SK-N-MC (cell line): Measurements from ENCODE around the gene DIO1.

Experiments
- DNase-seq: peaks from one replicate; pipeline ENCODE4 v3.0.0-alpha.2; 2011; ENCODE audit warnings: low read depth, low spot score
- H3K27ac ChIP-seq: fragments of 200-600 bp; sonication (generic); 2 replicates; pipeline ENCODE4 v1.5.1; 2016; ENCODE audit warnings: mixed run types
- H3K36me3 ChIP-seq: fragments of 200-600 bp; sonication (generic); 2 replicates; pipeline ENCODE4 v1.6.1; 2017; ENCODE audit warnings: antibody characterized with exemption, low read length, mixed read lengths; ENCODE audit not compliant: insufficient read depth
- H3K4me3 ChIP-seq: fragments of 200-600 bp; sonication (generic); 2 replicates; pipeline ENCODE4 v1.5.1; 2016
- H3K9ac ChIP-seq: fragments of 200-600 bp; sonication (generic); 2 replicates; pipeline ENCODE4 v1.8.0; 2017; ENCODE audit warnings: mixed run types, mixed read lengths; ENCODE audit not compliant: insufficient read length
- H3K9me3 ChIP-seq: fragments of 200-600 bp; sonication (generic); 2 replicates; pipeline ENCODE4 v1.6.1; 2017; ENCODE audit warnings: low read depth, mild to moderate bottlenecking, antibody characterized with exemption, low read length, moderate library complexity, mixed read lengths
- EZH2 ChIP-seq: fragments of 200-600 bp; sonication (generic); IDR thresholded peaks from one replicate; pipeline ENCODE4 v1.6.1; 2017; ENCODE audit warnings: antibody characterized with exemption
- FOXP2 ChIP-seq: optimal IDR thresholded peaks from 2 replicates; pipeline ENCODE3; 2011; ENCODE audit warnings: mild to moderate bottlenecking, moderate library complexity; ENCODE audit not compliant: insufficient read depth; ENCODE audit errors: extremely low read length, control extremely low read depth
- POLR2AphosphoS5 ChIP-seq: IDR thresholded peaks from 2 replicates; pipeline ENCODE4 v1.6.1; 2012; ENCODE audit warnings: mild to moderate bottlenecking, low read depth, low read length, borderline replicate concordance

DIO1 gene

GRCh38 chr1:53902235-53903138 lies 8.5 kb downstream of the DIO1 start:
- no peak for TF ChIP-seq POLR2AphosphoS5
- TF ChIP-seq EZH2 = no peak
- TF ChIP-seq FOXP2 = no peak
- no peaks in the 10 kb centered on the region for H3K9me3 ChIP-seq
- no peak overlapping the region for H3K27ac ChIP-seq
- no peaks in the 10 kb centered on the region for H3K36me3 ChIP-seq
- no peak for DNase-seq
- H3K9ac ChIP-seq = no peak overlapping the region
- H3K4me3 ChIP-seq = no peak overlapping the region

GRCh38 chr1:53905509-53905908 lies 11.5 kb downstream of the DIO1 start:
- no peak for DNase-seq
- H3K9me3 ChIP-seq = no peaks in the 10 kb centered on the region
- no peaks in the 10 kb centered on the region for H3K36me3 ChIP-seq
- no peak overlapping the region for H3K9ac ChIP-seq
- TF ChIP-seq EZH2 = no peak
- TF ChIP-seq POLR2AphosphoS5 = no peak
- no peak for TF ChIP-seq FOXP2
- H3K27ac ChIP-seq = no peak overlapping the region
- no peak overlapping the region for H3K4me3 ChIP-seq

DNA sequence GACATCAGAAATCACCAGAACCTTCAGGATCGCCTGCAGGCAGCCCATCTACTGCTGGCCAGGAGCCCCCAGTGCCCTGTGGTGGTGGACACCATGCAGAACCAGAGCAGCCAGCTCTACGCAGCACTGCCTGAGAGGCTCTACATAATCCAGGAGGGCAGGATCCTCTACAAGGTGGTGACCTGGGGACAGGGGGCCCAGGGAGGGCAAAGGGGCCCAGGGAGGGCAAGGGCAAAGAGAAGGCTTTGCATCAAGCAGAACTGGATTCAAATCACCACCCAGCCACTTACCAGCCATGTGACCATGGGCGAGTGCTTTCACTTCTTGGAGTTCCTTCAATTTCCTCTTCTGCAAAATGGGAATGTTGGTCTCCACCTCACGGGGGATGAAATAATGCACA lies 12.1 kb downstream of the DIO1 start:
- Histone ChIP-seq H3K4me3 (no peak overlapping the region), H3K36me3 (no peaks in the 10 kb centered on the region), H3K27ac (no peak overlapping the region), H3K9ac (no peak overlapping the region), H3K9me3 (no peaks in the 10 kb centered on the region)
- TF ChIP-seq FOXP2 (no peak), POLR2AphosphoS5 (no peak), EZH2 (no peak)
- no peak for DNase-seq

DNA sequence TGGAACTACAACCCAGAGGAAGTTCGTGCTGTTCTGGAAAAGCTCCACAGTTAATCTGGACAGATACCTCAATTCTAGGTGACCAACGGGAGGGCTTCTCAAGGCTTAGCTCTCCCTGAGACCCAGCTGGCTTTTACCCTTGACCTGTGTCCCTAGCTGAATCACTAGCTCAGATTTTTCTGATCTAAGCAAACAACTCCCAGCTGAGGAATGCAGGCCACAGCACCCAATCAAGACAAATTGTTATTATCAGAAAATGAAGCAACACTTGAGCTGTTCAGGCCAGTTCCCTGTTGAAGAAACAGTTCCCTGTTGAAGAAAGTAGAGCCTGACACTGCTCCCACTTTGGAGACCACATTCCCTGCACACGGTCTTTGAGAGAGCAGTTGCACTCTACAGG lies 16.0 kb downstream of the DIO1 start:
- Histone ChIP-seq H3K9me3 (no peaks in the 10 kb centered on the region), H3K27ac (no peak overlapping the region), H3K9ac (no peak overlapping the region), H3K36me3 (no peaks in the 10 kb centered on the region), H3K4me3 (no peak overlapping the region)
- no peak for DNase-seq
- no peak for TF ChIP-seq FOXP2
- no peak for TF ChIP-seq EZH2
- TF ChIP-seq POLR2AphosphoS5 = no peak

GRCh38 chr1:53911442-53911841 lies 17.5 kb downstream of the DIO1 start:
- no peak for DNase-seq
- Histone ChIP-seq H3K4me3 (no peak overlapping the region), H3K36me3 (peaks cover 6% of the 10 kb centered on the region; the same call in 1 of the 2 replicates), H3K27ac (no peak overlapping the region), H3K9me3 (no peaks in the 10 kb centered on the region), H3K9ac (no peak overlapping the region)
- TF ChIP-seq EZH2 = no peak

DNA sequence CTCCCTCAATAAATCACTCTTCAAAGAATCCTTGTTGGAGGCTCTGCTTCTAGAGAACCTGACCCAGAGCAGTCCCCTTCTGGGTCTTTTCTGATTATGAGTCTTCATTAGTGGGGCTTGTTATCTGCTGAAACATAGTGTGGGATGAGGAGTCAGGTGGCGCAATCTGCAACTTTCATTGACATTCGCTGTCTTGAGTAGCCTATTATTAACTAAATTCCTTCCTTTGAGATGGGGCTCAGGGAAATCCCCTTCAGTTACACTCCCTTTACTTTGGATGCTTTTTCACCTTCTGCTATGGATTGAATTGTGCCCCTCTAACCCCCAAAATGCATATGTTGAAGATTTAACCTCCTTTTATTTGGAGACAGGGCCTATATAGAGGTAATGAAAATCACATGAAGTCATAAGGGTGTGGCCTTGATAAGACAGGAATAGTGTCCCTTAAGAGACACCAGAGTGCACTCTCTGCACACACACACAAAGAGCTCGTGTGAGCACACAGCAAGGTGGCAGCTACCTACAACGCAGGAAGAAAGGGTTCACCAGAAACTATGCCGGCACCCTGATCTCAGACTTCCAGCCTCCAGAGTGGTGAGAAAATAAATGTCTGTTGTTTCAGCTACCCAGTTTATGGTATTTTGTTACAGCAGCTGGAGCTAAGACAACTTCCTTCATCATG lies 19.5 kb downstream of the DIO1 start:
- H3K36me3 ChIP-seq = peaks cover 12% of the 10 kb centered on the region
- H3K9me3 ChIP-seq = no peaks in the 10 kb centered on the region
- TF ChIP-seq FOXP2 = no peak
- no peak for TF ChIP-seq EZH2
- TF ChIP-seq POLR2AphosphoS5 = no peak
- no peak overlapping the region for H3K9ac ChIP-seq
- no peak for DNase-seq
- no peak overlapping the region for H3K4me3 ChIP-seq
- H3K27ac ChIP-seq = no peak overlapping the region

GRCh38 chr1:53918343-53918742 lies 24.4 kb downstream of the DIO1 start:
- DNase-seq = no peak
- Histone ChIP-seq H3K9ac (no peak overlapping the region), H3K36me3 (peaks cover 54% of the 10 kb centered on the region), H3K27ac (no peak overlapping the region), H3K9me3 (no peaks in the 10 kb centered on the region), H3K4me3 (no peak overlapping the region)
- TF ChIP-seq POLR2AphosphoS5 (no peak), EZH2 (no peak), FOXP2 (no peak)

- Histone ChIP-seq H3K27ac (no peak overlapping the region), H3K4me3 (no peak overlapping the region), H3K9ac (no peak overlapping the region), H3K9me3 (no peaks in the 10 kb centered on the region), H3K36me3 (peaks cover 60% of the 10 kb centered on the region)
- no peak for DNase-seq
- TF ChIP-seq POLR2AphosphoS5 (no peak), EZH2 (no peak), FOXP2 (no peak)
Observed at GRCh38 chr1:53919675-53920066, 25.7 kb downstream of the DIO1 start.

DNA sequence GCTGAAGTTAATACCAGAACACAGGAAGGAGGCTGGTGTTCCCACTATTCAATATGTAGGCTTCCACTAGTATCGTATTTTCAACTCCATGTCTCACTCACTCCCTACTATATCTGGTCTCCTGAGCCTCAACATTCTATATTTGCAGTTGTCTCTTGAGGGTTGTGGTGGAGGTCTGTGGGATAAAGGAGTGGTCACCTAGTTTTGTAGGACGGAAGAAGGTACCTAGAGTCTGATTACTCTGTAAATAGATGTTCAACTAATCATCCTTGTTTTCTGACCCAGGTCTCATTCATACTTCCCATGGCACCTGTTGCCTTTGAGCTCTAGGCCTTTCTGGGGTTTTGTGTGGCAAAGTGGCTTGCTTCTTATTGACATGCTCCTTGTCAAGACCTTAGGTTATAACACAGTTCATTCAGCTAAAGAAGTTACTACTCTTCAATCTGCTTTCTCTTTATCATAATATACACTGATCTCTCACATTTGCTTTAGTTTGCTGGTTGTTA lies 33.4 kb downstream of the DIO1 start:
- Histone ChIP-seq H3K36me3 (peaks cover 53% of the 10 kb centered on the region), H3K4me3 (no peak overlapping the region), H3K9me3 (no peaks in the 10 kb centered on the region), H3K27ac (no peak overlapping the region), H3K9ac (no peak overlapping the region)
- TF ChIP-seq FOXP2 (no peak), POLR2AphosphoS5 (no peak), EZH2 (no peak)
- no peak for DNase-seq
